Fibroblast of the aortic adventitia (primary cell): ENCODE measurements around the gene MYLK. TPM values are rescaled to one million over a fixed set of nuclear protein-coding genes. Genes with fewer than 3 reads are reported as not detected.

Experiments used
- DNase-seq: peaks from one replicate; pipeline ENCODE4 v3.0.0-alpha.2; 2010; ENCODE audit warnings: low read depth
- H3K4me3 ChIP-seq: 2 replicates; pipeline ENCODE4 v1.5.1; 2011; ENCODE audit warnings: low read depth, mild to moderate bottlenecking, control low read depth, low read length, moderate library complexity
- total RNA-seq: library from RNA; depleted of rRNA; stranded (reverse); fragments of >200 nt; gene quantifications from 2 replicates; pipeline ENCODE4 v1.2.3, GENCODE V29; 2012; ENCODE audit warnings: low replicate concordance
- TF ChIP-seq, protein P1 (sequence below): IDR thresholded peaks from 2 replicates; pipeline ENCODE4 v1.5.1; 2011; ENCODE audit warnings: mild to moderate bottlenecking, low read length, control low read depth, inconsistent platforms; ENCODE audit not compliant: insufficient read depth

The MYLK gene
- total RNA-seq, 1 donor = 74.7 TPM

DNA sequence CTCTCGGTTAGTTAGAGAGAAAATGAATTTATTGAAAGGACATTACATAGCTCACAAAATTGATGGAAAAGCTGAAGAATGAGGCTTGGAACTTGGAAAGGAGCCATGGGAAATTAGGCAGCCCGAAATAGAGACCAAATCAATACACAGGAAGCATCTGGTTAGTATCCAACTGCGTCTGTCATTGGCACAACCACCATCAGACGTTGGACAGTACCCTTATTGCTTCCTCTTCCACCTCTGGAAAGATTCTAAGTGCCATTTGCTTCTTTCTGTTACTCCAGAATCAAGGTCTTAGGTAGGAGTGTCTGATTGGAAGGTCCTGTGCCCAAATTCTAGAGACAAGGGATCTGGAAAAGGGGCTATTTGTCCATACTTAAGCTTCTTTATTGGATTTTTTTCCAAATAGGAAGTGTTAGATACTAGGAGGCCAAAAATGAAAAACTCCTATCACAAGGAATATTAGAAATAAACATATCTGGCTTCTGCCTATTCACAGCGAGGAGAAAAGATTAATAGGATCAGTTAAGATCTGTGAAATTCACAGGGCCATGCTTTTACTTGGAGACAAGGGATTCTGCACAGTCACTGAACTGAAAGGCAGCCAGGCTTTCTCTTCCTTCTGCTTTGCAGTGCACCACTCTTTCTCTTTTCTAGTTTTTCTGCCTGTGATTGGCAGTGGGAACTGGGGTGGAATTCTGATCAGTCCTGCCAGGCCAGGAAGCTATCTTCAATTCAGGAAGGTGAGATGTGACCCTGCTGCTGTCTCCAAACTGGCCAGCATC is 288.5 kb downstream of the MYLK start:
- TF ChIP-seq, protein P1, sequence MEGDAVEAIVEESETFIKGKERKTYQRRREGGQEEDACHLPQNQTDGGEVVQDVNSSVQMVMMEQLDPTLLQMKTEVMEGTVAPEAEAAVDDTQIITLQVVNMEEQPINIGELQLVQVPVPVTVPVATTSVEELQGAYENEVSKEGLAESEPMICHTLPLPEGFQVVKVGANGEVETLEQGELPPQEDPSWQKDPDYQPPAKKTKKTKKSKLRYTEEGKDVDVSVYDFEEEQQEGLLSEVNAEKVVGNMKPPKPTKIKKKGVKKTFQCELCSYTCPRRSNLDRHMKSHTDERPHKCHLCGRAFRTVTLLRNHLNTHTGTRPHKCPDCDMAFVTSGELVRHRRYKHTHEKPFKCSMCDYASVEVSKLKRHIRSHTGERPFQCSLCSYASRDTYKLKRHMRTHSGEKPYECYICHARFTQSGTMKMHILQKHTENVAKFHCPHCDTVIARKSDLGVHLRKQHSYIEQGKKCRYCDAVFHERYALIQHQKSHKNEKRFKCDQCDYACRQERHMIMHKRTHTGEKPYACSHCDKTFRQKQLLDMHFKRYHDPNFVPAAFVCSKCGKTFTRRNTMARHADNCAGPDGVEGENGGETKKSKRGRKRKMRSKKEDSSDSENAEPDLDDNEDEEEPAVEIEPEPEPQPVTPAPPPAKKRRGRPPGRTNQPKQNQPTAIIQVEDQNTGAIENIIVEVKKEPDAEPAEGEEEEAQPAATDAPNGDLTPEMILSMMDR = no peak
- no peak overlapping the region for H3K4me3 ChIP-seq
- no peak for DNase-seq

GRCh38 chr3:123593381-123593780 is 290.8 kb downstream of the MYLK start:
- no peak overlapping the region for H3K4me3 ChIP-seq

GRCh38 chr3:123590685-123591450 is 293.3 kb downstream of the MYLK start:
- no peak overlapping the region for H3K4me3 ChIP-seq
- TF ChIP-seq, protein P1 = no peak
- no peak for DNase-seq

More at GRCh38 chr3:123593381-123593780, 290.8 kb downstream of the MYLK start:
- TF ChIP-seq, protein P1 = no peak
- DNase-seq = no peak

GRCh38 chr3:123587401-123587800 is 296.7 kb downstream of the MYLK start:
- TF ChIP-seq, protein P1 = no peak
- H3K4me3 ChIP-seq = no peak overlapping the region
- DNase-seq = no peak

DNA sequence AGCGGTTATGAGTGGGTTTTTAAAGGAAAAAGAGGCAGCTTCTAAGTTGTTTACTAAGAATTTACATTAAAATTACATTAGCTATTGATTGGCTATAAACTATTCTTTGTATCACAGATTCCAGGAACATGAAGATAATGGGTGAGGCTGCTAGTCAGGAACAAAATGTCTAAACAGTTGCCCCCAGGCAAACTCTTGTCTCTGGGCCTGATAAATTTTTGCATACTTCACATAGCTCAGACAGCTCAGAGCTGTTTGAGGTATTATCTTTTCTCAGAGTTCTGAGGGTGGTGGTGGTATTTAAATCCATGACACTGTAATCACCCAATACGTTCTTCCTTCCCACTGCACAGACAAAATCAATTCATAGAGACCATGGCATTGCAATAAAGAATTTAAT is 297.2 kb downstream of the MYLK start:
- H3K4me3 ChIP-seq = no peak overlapping the region
- peak; percentile 41 for DNase-seq
- TF ChIP-seq, protein P1 = no peak

GRCh38 chr3:123586131-123586530 is 298.0 kb downstream of the MYLK start:
- peak overlapping the region; percentile 92 for H3K4me3 ChIP-seq
- peak; percentile 31 for DNase-seq
- TF ChIP-seq, protein P1 = no peak
